Body of pancreas (tissue), 4 donors: ENCODE data around the gene KRTAP4-2.

ENCODE experiments used
- CTCF ChIP-seq, 7 experiments: fragments of 450-650 bp in 4 of 7; fragments of 200-600 bp in 3 of 7; sonication (generic) in 3 of 7; IDR thresholded peaks; one replicate each; pipeline ENCODE4 v1.5.1; 2016 to 2019; ENCODE audit warnings: antibody characterized with exemption in 7 of 7
- POLR2A ChIP-seq, 3 donors: fragments of 450-650 bp; IDR thresholded peaks; one replicate each; pipeline ENCODE4 v1.6.1; 2016; ENCODE audit warnings: antibody characterized with exemption in 3 of 3, mild to moderate bottlenecking in 2 of 3

- TF ChIP-seq POLR2A (IDR thresholded peaks at IDR 0.05) (no peak), CTCF (IDR thresholded peaks at IDR 0.05) (no peak)
Observed at GRCh38 chr17:41223821-41224220, 45.8 kb upstream of the KRTAP4-2 start.
